CD4-positive, alpha-beta T cell treated with Interleukin-4 for 4 hours (primary cell): ENCODE measurements around the gene KIF18B.
A peak's percentile ranks its signal among the peaks of the same experiment; 100 is the strongest.

Source experiments
- DNase-seq: peaks from one replicate; pipeline ENCODE4 v3.0.0-alpha.2; 2020

The KIF18B gene

GRCh38 chr17:44947461-44948314 lies at the start of gene KIF18B:
TSS of gene KIF18B (minus strand) at chr17:44947773. CDS start at chr17:44936344, 11,429 bp downstream.
- DNase-seq, result peak; percentile 91

GRCh38 chr17:44996304-44996703 lies 48.7 kb upstream of the KIF18B start:
- DNase-seq, result no peak

- no peak for DNase-seq
These were observed 47.9 kb upstream of the KIF18B start for GRCh38 chr17:44995436-44996001.

- DNase-seq, result no peak
These were observed 44.8 kb upstream of the KIF18B start for GRCh38 chr17:44992242-44992939.

- DNase-seq, result no peak
These were observed 43.4 kb upstream of the KIF18B start for GRCh38 chr17:44990994-44991393.

GRCh38 chr17:44989552-44990138 lies 42.1 kb upstream of the KIF18B start:
- DNase-seq, result no peak

- no peak for DNase-seq
These were observed 40.7 kb upstream of the KIF18B start for GRCh38 chr17:44988044-44988942.

- no peak for DNase-seq
These were observed 36.0 kb upstream of the KIF18B start for GRCh38 chr17:44983563-44983962.

GRCh38 chr17:44982113-44982702 lies 34.6 kb upstream of the KIF18B start:
- DNase-seq, result no peak

GRCh38 chr17:44981221-44981968 lies 33.8 kb upstream of the KIF18B start:
- no peak for DNase-seq

GRCh38 chr17:44979426-44979995 lies 31.9 kb upstream of the KIF18B start:
- no peak for DNase-seq

GRCh38 chr17:44978807-44979206 lies 31.2 kb upstream of the KIF18B start:
- DNase-seq, result no peak

GRCh38 chr17:44977814-44978550 lies 30.4 kb upstream of the KIF18B start:
- no peak for DNase-seq

GRCh38 chr17:44977065-44977464 lies 29.5 kb upstream of the KIF18B start:
- no peak for DNase-seq

GRCh38 chr17:44976206-44976605 lies 28.6 kb upstream of the KIF18B start:
- DNase-seq, result no peak

GRCh38 chr17:44972953-44973352 lies 25.4 kb upstream of the KIF18B start:
- DNase-seq, result no peak

GRCh38 chr17:44971776-44972483 lies 24.4 kb upstream of the KIF18B start:
- peak; percentile 33 for DNase-seq

GRCh38 chr17:44970136-44970741 lies 22.7 kb upstream of the KIF18B start:
- no peak for DNase-seq
